GM15510 (cell line): Measurements from ENCODE around the gene CFAP210.

ENCODE experiments used
- POLR2A ChIP-seq: IDR thresholded peaks from 3 replicates; pipeline ENCODE4 v1.6.1; 2011; ENCODE audit warnings: borderline replicate concordance; ENCODE audit not compliant: insufficient read length; ENCODE audit errors: extremely low read depth

The CFAP210 gene

GRCh38 chr2:169694113-169694893 is at the start of gene CFAP210, which contains the start of gene PHOSPHO2:
Gene CFAP210, minus strand, starts transcription at chr2:169694405. Its CDS starts 78 bp downstream, at chr2:169694327.
Gene PHOSPHO2, plus strand, starts transcription at chr2:169694469. Its CDS starts 6,503 bp downstream, at chr2:169700972.
- peak; percentile 86 for TF ChIP-seq POLR2A

- no peak for TF ChIP-seq POLR2A
These were observed 49.3 kb upstream of the CFAP210 start for GRCh38 chr2:169743549-169743948.

GRCh38 chr2:169739351-169739750 is 45.1 kb upstream of the CFAP210 start:
- no peak for TF ChIP-seq POLR2A

- no peak for TF ChIP-seq POLR2A
These were observed 44.5 kb upstream of the CFAP210 start for GRCh38 chr2:169738566-169739229.

GRCh38 chr2:169736902-169737301 is 42.7 kb upstream of the CFAP210 start:
- TF ChIP-seq POLR2A: no peak

GRCh38 chr2:169735623-169736022 is 41.4 kb upstream of the CFAP210 start:
- no peak for TF ChIP-seq POLR2A

GRCh38 chr2:169734169-169734847 is 40.1 kb upstream of the CFAP210 start:
- TF ChIP-seq POLR2A: no peak

- TF ChIP-seq POLR2A: no peak
These were observed 38.6 kb upstream of the CFAP210 start for GRCh38 chr2:169732583-169733358.

- TF ChIP-seq POLR2A: no peak
These were observed 37.9 kb upstream of the CFAP210 start for GRCh38 chr2:169732075-169732474.

GRCh38 chr2:169729274-169729605 is 35.0 kb upstream of the CFAP210 start:
- no peak for TF ChIP-seq POLR2A

- no peak for TF ChIP-seq POLR2A
These were observed 32.9 kb upstream of the CFAP210 start for GRCh38 chr2:169727065-169727464.

GRCh38 chr2:169721016-169721415 is 26.8 kb upstream of the CFAP210 start:
- no peak for TF ChIP-seq POLR2A

- no peak for TF ChIP-seq POLR2A
These were observed 24.8 kb upstream of the CFAP210 start for GRCh38 chr2:169718930-169719504.

GRCh38 chr2:169717691-169718063 is 23.5 kb upstream of the CFAP210 start:
- no peak for TF ChIP-seq POLR2A
